ENCODE measurements around the gene SDK1. TPM values are rescaled to one million over a fixed set of nuclear protein-coding genes. Genes with fewer than 3 reads are reported as not detected.

The SDK1 gene
- total and polyA plus RNA-seq, 4 donors, result 0.12 to 0.47 (median 0.36) TPM

DNA sequence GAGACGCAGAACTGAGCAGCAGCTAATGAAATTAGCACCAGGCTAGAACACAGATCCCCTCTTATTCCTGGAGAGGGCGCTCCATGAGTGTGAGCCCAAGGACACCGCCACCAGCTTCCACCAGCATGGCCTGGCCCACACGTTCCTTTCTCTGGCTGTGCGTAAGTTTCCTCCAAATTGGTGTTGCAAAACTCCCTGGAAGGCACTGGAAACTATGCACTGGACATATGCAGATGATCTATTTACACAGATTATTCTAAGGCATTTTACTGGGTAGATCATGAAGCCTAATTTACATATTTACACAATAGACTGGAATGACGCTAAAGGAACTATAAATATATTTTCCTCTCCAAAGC lies 925.5 kb downstream of the SDK1 start:
- 78% methylated on average over 6 of the region's 6 CpGs for WGBS
- no peak for TF ChIP-seq FOXA2 (IDR thresholded peaks at IDR 0.05)
- no peak for TF ChIP-seq NR2F2 (IDR thresholded peaks at IDR 0.05)
- no peak for TF ChIP-seq SP1 (IDR thresholded peaks at IDR 0.05)
- TF ChIP-seq HNF4G (IDR thresholded peaks at IDR 0.05), result no peak
- no peak for TF ChIP-seq FOXA1 (IDR thresholded peaks at IDR 0.05)
- TF ChIP-seq JUND (IDR thresholded peaks at IDR 0.05), result no peak
- TF ChIP-seq, protein P1, sequence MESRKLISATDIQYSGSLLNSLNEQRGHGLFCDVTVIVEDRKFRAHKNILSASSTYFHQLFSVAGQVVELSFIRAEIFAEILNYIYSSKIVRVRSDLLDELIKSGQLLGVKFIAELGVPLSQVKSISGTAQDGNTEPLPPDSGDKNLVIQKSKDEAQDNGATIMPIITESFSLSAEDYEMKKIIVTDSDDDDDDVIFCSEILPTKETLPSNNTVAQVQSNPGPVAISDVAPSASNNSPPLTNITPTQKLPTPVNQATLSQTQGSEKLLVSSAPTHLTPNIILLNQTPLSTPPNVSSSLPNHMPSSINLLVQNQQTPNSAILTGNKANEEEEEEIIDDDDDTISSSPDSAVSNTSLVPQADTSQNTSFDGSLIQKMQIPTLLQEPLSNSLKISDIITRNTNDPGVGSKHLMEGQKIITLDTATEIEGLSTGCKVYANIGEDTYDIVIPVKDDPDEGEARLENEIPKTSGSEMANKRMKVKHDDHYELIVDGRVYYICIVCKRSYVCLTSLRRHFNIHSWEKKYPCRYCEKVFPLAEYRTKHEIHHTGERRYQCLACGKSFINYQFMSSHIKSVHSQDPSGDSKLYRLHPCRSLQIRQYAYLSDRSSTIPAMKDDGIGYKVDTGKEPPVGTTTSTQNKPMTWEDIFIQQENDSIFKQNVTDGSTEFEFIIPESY (IDR thresholded peaks at IDR 0.05), result no peak
- no peak for TF ChIP-seq RXRA (IDR thresholded peaks at IDR 0.05)
- TF ChIP-seq, protein P2, sequence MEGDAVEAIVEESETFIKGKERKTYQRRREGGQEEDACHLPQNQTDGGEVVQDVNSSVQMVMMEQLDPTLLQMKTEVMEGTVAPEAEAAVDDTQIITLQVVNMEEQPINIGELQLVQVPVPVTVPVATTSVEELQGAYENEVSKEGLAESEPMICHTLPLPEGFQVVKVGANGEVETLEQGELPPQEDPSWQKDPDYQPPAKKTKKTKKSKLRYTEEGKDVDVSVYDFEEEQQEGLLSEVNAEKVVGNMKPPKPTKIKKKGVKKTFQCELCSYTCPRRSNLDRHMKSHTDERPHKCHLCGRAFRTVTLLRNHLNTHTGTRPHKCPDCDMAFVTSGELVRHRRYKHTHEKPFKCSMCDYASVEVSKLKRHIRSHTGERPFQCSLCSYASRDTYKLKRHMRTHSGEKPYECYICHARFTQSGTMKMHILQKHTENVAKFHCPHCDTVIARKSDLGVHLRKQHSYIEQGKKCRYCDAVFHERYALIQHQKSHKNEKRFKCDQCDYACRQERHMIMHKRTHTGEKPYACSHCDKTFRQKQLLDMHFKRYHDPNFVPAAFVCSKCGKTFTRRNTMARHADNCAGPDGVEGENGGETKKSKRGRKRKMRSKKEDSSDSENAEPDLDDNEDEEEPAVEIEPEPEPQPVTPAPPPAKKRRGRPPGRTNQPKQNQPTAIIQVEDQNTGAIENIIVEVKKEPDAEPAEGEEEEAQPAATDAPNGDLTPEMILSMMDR (IDR thresholded peaks at IDR 0.05; ENCODE audit: low read depth, low read length, missing input control), result no peak
- no peak overlapping the region for H3K9ac ChIP-seq (ENCODE audit: low read depth in 1 of 2, low read length in 2 of 2)
- H3K36me3 ChIP-seq (ENCODE audit: control insufficient read depth in 4 of 4, insufficient read depth in 3 of 4, low read depth in 1 of 4, low read length in 3 of 4), result no peaks in the 10 kb centered on the region
- H3K27ac ChIP-seq (ENCODE audit: low read depth in 1 of 2, low read length in 2 of 2), result no peak overlapping the region
- no peaks in the 10 kb centered on the region for H3K9me3 ChIP-seq (ENCODE audit: control insufficient read depth in 4 of 4, low read length in 3 of 4)
- H3K27me3 ChIP-seq (ENCODE audit: control insufficient read depth in 4 of 4, insufficient read depth in 4 of 4, low read length in 3 of 4), result no peaks in the 10 kb centered on the region
- H3K4me1 ChIP-seq (ENCODE audit: control insufficient read depth in 4 of 4, insufficient read depth in 4 of 4, low read length in 3 of 4), result no peaks in the 10 kb centered on the region
- DNase-seq (ENCODE audit: low spot score), result no peak
- H3K4me3 ChIP-seq (ENCODE audit: low read depth in 1 of 3, low read length in 3 of 3), result no peak overlapping the region

DNA sequence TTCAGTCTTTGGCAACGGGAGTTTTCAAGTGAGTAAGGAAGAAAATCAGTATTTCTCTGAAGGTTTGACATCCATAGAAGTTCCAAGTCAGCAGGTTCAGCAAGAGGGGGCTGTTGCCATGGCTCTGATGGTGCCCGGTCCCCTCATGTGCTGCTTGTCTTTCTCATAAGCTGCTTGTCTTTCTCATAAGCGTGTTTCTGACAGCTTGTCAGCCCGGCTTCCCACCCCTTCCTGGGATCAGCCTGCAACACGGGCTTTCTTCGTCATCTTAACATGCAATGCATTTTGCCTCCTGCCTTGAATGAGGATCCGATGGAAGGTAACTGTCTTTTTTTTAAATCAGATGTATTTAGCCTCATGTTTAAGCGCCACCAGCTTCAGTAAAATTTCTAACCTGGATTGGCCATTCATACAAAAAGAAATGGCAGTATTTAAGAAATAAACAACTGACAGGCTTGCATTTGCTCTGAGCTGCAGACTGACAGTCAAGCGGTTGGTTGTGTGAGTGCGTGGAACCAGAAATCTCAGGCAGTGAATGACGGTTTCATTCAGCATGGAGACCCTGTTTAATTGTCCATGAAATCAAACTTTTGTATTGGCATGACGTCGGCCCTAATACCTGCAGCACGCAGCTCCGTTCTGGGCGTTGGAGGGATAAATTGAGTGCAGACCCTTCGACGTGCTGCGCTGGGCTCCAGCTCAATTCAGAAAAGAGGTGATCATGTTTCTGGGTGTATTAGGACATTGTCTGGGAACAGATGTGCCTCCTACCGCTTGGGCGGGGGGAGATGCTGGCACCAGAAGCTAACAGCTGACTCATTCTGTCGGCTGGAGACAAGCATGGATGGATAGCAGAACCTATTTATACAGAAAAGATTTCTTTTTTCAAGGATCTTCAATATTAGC lies 926.3 kb downstream of the SDK1 start:
- DNase-seq (ENCODE audit: low spot score), result no peak
- H3K27ac ChIP-seq (ENCODE audit: low read depth in 1 of 2, low read length in 2 of 2), result no peak overlapping the region
- H3K4me3 ChIP-seq (ENCODE audit: low read depth in 1 of 3, low read length in 3 of 3), result no peak overlapping the region
- H3K36me3 ChIP-seq (ENCODE audit: control insufficient read depth in 4 of 4, insufficient read depth in 3 of 4, low read depth in 1 of 4, low read length in 3 of 4), result no peaks in the 10 kb centered on the region
- no peaks in the 10 kb centered on the region for H3K4me1 ChIP-seq (ENCODE audit: control insufficient read depth in 4 of 4, insufficient read depth in 4 of 4, low read length in 3 of 4)
- H3K9me3 ChIP-seq (ENCODE audit: control insufficient read depth in 4 of 4, low read length in 3 of 4), result no peaks in the 10 kb centered on the region
- no peak overlapping the region for H3K9ac ChIP-seq (ENCODE audit: low read depth in 1 of 2, low read length in 2 of 2)
- TF ChIP-seq, protein P2 (IDR thresholded peaks at IDR 0.05; ENCODE audit: low read depth, low read length, missing input control), result no peak
- TF ChIP-seq NR2F2 (IDR thresholded peaks at IDR 0.05), result no peak
- TF ChIP-seq, protein P3, sequence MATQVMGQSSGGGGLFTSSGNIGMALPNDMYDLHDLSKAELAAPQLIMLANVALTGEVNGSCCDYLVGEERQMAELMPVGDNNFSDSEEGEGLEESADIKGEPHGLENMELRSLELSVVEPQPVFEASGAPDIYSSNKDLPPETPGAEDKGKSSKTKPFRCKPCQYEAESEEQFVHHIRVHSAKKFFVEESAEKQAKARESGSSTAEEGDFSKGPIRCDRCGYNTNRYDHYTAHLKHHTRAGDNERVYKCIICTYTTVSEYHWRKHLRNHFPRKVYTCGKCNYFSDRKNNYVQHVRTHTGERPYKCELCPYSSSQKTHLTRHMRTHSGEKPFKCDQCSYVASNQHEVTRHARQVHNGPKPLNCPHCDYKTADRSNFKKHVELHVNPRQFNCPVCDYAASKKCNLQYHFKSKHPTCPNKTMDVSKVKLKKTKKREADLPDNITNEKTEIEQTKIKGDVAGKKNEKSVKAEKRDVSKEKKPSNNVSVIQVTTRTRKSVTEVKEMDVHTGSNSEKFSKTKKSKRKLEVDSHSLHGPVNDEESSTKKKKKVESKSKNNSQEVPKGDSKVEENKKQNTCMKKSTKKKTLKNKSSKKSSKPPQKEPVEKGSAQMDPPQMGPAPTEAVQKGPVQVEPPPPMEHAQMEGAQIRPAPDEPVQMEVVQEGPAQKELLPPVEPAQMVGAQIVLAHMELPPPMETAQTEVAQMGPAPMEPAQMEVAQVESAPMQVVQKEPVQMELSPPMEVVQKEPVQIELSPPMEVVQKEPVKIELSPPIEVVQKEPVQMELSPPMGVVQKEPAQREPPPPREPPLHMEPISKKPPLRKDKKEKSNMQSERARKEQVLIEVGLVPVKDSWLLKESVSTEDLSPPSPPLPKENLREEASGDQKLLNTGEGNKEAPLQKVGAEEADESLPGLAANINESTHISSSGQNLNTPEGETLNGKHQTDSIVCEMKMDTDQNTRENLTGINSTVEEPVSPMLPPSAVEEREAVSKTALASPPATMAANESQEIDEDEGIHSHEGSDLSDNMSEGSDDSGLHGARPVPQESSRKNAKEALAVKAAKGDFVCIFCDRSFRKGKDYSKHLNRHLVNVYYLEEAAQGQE (IDR thresholded peaks at IDR 0.05), result no peak
- TF ChIP-seq RAD21 (IDR thresholded peaks at IDR 0.05), result no peak
- no peak for TF ChIP-seq HNF4A (conservative IDR thresholded peaks at IDR 0.05)
- no peaks in the 10 kb centered on the region for H3K27me3 ChIP-seq (ENCODE audit: control insufficient read depth in 4 of 4, insufficient read depth in 4 of 4, low read length in 3 of 4)
- 93% methylated on average over 22 of the region's 22 CpGs for WGBS

Data from liver (tissue), 9 donors.